HG03432 (cell line): Measurements from ENCODE around the gene DEFB113.
"Not testable (repeated sequence)": the region's sequence is repeated elsewhere in the genome, so short reads cannot be mapped to it uniquely, and the experiment has no call there.

Experiments
- ATAC-seq: cut with Tn5 transposase; IDR thresholded peaks from one replicate; pipeline ENCODE4 v1.9.1; 2021; ENCODE audit warnings: mild to moderate bottlenecking, moderate library complexity; ENCODE audit not compliant: unreplicated experiment

DEFB113 gene, protein sequence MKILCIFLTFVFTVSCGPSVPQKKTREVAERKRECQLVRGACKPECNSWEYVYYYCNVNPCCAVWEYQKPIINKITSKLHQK

DNA sequence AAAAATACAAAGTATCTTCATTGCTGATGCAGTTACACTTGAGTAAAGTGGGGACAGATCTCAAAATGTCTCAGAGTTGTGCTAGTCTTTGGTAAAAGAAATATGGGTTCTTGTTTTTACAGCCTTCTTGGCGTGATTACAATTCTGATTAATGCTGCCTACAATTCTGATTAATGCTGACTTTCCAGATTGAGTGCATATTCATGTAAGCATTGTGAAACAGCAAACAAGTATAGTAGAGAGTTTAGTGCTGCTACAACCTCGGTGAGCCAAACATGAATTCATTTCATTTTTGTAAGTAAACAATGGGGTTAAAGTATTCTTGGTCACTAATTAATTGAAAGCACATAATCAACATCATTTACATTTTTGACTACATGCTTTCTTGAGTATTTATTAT is at the start of gene DEFB113:
Gene DEFB113 (minus strand): TSS at position 21 of the 400 bp plus-strand sequence. CDS start 0 bp downstream, at position 21.
- ATAC-seq: no peak

DNA sequence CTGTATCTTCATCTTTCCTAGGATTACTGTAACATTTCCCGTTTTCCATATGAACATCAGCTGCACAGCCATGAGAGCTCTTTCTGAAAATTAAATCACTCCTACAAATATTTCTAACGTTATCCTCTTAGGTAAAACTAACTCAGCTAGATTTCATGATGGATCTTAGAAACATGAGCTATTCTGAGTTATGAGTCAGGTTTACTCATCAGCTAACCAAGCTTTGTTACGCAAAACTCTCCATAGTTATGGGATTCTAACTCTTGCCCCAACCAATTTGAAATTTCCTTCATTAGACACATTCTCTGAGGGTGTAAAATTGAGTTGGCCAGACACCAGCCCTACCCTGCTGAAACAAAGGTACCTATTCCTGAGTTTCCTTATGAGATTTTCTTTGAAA is 38.4 kb upstream of the DEFB113 start:
- no peak for ATAC-seq

DNA sequence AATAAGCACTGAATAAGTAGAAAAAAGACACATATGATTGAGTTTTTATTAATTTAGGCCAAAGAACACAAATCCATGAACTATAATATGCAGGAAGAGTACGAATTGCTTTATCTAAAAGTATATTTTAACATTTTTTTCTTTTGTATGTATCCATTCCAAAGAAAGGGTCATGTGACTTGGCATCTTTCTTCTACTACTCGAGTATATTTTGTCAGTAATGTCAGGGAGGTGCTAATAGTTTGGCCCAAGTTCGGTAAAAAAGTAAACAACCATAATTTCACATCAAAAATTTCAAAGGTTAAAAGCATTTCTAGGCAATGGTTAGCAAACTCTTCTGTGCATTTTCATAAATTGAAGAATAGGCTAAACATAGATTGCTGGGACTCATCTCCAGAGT is 33.7 kb upstream of the DEFB113 start:
- ATAC-seq: no peak

DNA sequence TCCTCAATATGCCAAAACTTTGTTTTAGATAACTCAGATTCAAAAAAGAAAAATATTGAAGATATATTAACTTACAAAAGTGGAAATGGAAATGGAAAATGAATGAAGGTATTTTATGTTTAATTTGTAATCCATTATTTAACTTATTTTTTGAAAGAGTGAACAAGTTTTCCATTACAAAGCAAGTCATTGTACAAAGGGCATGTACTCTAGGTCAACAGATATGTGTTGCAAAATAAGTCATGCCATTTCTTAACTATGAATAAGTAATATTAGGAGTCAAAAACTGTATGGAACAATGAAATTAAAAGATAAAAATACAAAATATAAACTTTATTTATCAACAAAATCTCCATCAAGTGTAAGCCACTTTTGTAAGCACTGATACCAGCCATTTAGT is 25.9 kb upstream of the DEFB113 start:
- ATAC-seq: no peak

DNA sequence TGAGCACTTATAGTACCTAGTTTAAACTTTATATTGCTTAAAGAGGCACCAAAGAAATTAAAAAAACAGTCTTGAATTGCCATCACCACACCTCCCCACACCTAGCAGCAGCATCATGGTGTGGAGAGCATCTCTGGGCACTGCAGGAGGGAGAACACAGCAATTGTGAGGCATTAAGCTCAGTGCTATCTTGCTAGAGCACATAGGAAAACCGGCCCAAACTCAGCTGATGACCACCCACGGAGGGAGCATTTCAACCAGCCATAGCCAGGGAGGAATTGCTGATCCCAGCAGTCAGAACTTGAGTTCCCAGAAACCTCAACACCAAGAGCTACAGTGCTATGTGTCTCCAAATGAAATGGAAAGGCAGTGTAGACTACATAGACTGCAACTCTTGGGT is 19.5 kb upstream of the DEFB113 start:
- no peak for ATAC-seq

DNA sequence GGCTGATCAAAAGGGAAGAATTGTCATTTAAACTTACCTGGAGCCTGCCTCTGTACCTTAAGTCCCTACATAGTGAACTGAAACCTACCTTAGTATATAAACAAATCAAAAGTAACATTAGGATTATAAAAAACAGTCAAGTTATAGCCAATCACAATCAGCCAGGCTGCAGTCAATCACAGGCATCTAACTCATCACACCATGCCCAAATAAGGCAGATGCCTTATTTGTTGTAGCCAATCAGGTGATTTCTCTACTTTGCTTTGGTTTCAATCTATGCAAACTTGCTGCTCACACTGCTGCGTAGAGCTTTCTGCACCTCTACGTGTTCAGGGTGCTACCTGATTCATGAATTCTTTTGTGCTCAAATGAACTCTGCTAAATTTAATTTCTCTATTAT is 18.3 kb upstream of the DEFB113 start:
- no peak for ATAC-seq

DNA sequence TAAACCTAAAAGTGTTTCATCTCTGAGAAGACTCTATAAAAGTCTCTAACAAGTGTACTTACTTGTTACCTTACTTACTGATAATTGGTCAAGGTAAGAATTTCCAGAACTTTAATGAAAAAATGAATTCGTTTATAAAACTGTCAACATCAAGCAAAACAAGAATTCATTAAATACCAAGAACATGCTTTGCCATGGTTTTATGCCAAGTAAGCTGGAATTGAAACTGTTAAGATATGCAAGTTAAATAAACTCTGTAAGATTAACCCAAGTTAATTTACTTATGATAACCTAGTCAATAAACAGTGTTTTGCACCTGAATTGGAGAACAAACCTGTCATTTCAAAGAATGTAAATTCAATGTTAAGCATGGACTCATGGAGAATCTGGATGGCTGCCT is 17.1 kb upstream of the DEFB113 start:
- ATAC-seq: no peak

DNA sequence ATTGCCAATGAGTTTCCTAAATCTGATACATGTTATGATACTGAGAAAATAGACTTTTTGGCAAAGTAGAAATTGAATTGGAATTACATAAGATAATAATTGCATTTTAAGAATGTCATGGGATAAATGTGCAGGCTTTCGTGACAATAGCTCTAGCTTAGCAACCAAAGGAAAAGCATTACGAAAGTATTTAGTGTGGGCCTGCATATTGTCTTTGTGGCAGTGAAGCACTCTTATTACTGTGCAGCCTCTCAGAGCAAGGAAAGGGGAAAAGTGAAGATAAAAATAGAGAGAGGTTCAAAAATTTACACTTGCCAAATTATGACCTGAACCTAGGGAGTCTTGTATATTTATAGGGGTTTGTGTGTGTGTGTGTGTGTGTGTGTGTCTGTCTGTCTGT is 12.6 kb upstream of the DEFB113 start:
- no peak for ATAC-seq

DNA sequence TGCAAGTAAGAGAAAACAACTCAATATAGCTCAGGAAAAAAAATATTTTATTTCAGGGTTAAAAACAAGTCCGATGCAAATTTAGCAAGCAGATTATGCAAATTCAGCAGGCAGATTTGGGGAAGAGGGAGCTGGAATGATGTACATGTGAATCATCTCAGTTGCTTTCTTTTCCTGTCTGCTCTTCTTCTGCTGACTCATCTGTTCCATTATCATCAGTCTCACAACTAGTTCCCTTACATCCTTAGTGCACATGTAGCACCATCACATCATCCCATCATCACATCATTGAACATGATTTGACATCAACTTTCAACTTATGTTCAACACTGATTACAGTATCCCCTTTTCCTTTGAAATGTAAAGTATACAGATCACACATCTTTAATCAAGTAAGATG is 11.5 kb upstream of the DEFB113 start:
- peak; percentile 70 for ATAC-seq

DNA sequence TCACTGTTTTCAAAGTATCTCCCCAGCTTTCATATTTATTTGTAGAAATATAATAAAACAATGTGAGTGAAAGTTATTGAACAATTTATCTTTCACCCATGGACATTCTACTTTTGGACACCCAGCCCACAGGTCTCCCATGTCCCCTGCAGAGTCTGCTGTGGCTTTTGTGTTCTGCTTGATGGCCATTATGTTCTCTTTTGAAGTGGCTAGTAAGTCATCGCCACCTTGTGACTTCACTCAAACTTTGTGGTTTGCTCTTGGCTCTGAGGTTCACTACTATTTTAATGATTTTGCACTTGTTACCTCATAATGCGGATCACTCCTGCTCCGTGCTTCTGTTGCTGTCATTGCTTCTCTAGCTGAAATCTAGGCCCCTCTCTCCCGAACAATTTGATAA is 10.2 kb upstream of the DEFB113 start:
- peak; percentile 53 for ATAC-seq

DNA sequence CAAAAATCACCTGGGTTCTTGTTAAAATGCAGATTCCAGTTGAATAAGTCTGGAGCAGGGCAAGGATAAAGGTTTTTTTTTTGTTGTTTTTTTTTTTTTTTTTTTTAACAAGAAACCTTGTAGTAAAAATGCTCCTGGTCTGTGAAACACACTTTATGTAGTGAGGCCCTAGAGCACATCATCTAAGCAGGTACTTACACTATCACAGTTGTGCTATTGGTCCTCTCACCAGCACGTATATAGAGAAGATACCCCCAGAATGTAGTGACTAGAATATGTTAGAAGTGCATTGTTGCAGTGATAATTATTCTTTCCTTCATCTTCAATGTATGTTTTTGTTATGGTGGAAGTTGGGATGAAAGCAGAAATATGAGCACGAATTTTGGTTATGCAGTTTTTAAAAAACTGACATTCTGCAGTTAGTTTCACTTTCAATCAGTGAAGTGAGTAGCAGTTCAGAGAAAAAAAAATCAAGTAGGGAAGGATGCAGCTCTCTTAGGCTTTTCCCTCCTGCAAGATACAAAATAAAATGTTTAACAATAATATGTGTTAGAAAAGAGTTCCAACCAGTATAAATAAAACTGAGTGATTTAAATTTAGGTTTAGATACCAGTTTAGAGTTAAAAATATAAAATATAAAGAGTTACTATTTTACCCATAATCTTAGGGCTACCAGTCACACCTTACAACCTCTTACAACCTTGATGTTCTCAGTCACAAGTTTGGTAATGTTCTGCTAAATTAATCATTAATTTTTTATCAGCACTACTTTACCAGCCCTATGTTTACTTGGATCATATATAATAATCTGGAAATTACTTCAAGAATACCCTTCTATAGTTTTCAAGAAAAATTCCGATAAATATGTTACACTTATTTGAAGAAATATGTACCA is 9.2 kb upstream of the DEFB113 start:
- ATAC-seq: peak; percentile 49

DNA sequence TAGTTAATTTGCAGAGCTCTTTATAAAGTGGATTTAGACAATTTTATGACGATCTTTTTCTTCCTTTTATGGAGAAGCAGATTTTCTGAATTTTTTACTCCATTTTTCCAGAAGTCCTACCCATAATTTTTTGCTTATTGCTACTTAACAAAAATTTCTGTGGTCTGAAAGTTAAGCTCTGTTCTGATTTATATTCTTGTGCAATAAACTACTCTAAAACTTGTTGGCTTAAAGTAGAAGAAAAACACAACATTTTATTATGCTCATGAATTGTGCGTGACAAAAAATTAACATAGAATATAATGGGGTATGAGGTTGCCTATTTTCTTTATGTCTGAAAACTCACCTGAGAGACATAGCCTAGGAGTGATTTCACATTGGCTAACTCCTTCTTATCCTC is 2.6 kb downstream of the DEFB113 start:
- ATAC-seq: no peak

DNA sequence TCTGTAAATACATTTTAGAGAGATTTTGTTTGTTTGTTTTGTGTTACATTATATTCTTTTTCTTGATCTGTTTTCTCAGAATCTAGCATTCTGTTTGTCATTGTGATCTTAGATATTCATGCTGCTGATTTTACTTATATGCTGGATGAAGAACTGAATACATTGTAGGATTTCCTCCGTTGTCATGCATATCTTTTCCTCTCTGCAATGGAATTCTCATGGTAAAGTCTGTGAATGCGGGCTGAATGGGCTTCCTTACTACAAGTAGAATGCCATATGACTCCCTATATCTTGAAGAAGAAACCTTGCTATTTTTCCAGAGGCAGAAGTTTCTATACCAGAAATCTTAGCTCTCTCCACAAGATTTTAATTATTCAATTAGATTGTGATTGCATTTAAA is 3.1 kb downstream of the DEFB113 start:
- ATAC-seq: no peak

DNA sequence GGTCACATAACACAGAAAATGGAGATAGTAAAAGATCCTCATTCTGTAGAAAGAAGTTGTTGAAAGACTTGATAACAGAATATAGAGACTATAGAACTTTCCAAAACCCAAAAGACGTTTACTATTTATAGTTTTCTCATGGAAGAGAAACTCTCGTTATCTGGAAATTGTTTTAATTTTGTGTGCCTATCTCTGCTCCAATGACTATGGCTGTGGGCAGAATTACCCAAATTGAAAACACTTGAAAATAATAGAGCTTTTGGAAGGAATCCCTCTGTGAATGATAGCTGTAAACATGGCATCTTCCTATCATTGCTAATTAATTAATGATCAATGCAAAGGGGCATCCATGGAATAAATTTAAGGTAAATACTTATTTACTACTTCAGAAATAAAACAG is 5.4 kb downstream of the DEFB113 start, which contains the start of gene DEFB114:
Gene DEFB114 (minus strand): TSS at position 101 of the 400 bp plus-strand sequence. CDS start 59 bp downstream, at position 42.
- no peak for ATAC-seq

DNA sequence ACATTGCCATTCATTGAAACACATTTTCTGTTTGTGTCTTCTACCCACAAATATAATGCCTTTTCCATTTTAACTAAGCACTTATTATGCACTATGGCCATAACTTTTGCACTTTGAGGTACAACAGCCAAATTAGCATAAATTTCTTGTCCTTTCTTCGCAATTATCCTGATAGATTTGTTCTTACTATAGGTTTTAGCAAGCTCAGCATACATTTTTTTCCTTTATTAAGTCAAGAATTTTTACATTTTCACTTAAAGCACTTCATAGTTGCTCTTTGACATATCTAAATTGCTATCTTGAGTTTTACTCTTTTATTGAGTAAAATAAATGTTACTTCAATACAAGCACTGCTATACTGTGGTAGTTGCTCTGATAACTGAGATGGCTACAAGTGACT is 11.2 kb downstream of the DEFB113 start:
- ATAC-seq: no peak

DNA sequence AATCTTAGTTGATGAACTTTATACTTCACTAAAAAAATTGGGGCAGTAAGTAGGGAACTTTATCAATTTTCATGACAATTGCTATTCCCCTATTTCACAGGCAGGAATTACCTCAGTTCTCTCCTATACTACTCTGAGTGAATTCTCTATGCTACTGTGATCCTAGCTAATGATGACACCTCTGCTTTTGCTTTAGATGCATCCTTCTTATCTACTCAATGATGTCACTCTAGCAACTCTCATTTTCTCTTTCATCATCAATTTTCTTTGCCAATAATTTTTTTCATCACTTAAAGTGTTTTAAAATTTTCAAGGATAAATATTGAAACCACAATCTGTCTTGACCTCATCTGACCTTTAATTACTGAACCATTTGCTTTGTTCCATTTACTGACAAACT is 13.6 kb downstream of the DEFB113 start:
- ATAC-seq: no peak

DNA sequence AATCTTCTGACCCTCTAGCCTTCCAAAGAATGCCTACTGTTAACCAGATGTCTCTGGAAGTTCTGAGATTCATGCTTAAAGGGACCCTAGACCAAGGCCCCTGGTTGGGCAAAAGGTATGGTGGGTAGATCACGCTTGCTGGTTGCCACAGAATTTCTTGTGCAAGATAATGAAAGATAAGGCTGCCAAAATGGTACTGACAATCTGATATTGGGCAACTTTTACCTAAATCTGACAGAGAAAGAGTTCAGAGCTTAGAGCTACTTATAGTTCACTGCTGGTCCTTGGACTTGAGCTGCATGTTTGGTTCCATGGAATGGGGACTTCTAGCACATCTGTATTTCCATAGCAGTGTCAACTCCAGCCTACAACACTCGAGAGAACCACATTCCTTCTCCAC is 17.5 kb downstream of the DEFB113 start:
- ATAC-seq: no peak

DNA sequence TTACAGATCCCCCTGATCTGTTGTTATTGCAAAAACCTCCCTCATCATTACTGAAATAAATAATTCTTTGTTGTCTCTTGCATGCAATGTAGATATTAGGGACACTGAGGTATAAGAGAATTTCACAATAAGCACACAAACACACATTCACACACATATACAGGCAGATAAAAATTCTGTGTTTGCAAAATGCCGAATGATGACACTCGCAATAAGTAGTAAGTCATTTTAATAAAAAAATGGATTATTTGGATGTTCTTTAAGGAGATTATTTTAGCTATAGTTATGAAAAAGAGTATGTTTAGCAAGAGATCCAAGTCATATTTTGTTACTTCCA is 19.0 kb downstream of the DEFB113 start:
- no peak for ATAC-seq

DNA sequence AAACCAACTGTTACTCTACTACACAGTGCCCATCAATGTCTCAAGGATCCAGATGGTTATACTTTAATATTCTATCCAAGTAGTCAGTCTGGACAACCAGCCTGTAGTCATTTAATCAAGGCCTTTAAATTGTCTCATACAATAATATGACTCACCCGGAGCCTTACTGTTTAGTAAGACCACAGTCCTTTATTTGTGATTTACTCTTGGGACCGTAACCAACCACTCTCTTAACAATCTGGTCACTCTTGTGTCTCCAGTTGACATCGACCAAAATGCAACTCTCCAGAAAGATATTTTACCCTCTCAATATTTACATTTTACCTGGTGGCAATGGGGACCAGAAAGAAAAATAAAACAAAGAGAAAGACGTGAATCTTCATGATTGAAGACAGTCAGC is 20.4 kb downstream of the DEFB113 start:
- no peak for ATAC-seq

DNA sequence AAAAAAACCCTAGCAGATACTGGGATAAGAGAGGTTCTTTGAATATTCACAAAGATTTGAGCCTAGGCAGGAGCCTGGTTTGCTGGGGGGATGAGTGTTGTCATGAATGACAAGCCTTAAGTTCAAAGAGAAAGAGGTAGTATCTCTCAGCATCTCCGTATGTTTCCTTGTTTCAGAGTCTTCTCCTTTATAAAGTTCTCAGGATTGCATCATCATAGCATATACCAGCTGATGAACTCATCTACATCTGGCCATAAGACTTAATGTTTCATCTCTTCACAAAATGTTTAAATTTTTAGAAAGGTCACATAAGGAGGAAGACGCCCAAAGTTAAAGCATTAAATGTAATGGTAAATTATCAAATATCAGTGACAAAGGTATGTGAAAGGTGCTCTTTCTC is 22.6 kb downstream of the DEFB113 start:
- ATAC-seq: no peak

DNA sequence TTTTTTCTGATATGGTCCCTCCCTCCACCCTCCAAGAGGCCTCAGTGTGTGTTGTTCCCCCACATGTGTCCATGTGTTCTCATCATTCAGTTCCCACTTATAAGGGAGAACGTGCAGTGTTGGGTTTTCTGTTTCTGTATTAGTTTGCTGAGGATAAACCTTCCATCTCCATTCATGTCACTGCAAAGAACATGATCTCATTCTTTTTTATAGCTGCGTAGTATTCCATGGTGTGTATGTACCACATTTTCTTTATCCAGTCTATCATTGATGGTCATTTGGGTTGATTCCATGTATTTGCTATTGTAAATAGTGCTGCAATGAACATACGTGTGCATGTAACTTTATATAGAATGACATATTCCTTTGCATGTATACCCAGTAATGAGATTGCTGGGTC is 25.4 kb downstream of the DEFB113 start:
- ATAC-seq: not testable (repeated sequence)

DNA sequence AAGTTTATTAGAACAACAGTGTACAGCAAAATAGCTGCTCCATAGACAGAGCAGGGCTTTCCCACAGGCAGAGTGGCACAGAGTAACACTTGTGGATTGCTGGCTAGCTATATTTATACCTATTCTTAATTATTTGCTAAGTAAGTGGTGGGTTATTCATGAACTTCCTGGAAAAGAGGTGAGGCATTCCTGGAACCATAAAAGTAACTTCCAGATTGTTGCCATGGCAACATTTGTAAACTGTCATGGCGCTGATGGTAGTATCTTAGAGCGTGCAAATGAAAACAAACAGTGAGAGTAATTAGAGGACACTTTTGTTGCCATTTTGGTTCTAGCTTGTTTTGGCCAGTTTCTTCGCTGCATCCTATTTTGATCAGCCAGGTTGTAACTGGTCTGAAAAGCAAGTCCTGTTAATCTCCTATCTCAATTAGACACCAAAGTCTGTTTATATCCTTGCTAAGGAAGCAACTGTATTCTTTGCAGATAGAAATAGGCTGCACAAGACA is 29.4 kb downstream of the DEFB113 start:
- ATAC-seq: no peak

DNA sequence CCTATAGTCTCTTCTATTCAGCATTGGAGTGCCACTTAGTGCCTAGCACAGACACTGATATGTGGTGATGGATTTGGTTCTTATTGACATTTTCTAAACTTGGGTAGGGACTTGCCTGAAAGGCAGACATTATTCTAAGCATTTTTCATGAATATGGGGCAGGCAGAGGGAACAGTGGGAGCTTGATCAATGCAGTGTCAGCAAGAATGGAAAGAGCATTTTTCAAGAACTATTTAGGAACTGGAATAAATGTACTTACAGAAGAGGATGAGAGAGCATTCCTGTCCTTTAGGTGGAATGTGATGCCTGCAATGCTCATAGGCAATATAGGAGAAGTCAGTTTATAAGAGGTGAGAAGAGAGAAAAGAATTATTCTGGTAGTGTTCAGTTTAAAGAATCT is 31.6 kb downstream of the DEFB113 start:
- no peak for ATAC-seq
